Neural cell (in vitro differentiated cells): ENCODE results near the gene MCL1.
"Not testable (repeated sequence)": the region's sequence is repeated elsewhere in the genome, so short reads cannot be mapped to it uniquely, and the experiment has no call there.

Experiments used
- CTCF ChIP-seq: fragments of 450-650 bp; IDR thresholded peaks from 2 replicates; pipeline ENCODE4 v1.5.1; 2014; ENCODE audit warnings: antibody characterized with exemption, mild to moderate bottlenecking, moderate library complexity; ENCODE audit not compliant: poor library complexity, severe bottlenecking
- EP300 ChIP-seq: fragments of 450-650 bp; conservative IDR thresholded peaks from 2 replicates; pipeline ENCODE4 v1.6.1; 2014; ENCODE audit warnings: antibody characterized with exemption, mild to moderate bottlenecking, moderate library complexity; ENCODE audit not compliant: poor library complexity, severe bottlenecking
- EZH2 ChIP-seq: fragments of 200-600, 300-800 bp; shearing (Covaris generic), sonication (generic); IDR thresholded peaks from 2 replicates; pipeline ENCODE4 v1.6.1; 2014; ENCODE audit warnings: antibody characterized with exemption, low read length, borderline replicate concordance, mild to moderate bottlenecking; ENCODE audit not compliant: insufficient read depth, poor library complexity, severe bottlenecking
- RAD21 ChIP-seq: fragments of 450-650 bp; conservative IDR thresholded peaks from 2 replicates; pipeline ENCODE4 v1.6.1; 2014; ENCODE audit warnings: antibody characterized with exemption, mild to moderate bottlenecking, moderate library complexity

- not testable (repeated sequence) for TF ChIP-seq EZH2, RAD21, EP300, CTCF
Observed at GRCh38 chr1:150580966-150581365, 1.6 kb upstream of the MCL1 start.
